Measurements from ENCODE around the gene SNAI1.
A peak's percentile ranks its signal among the peaks of the same experiment; 100 is the strongest.
"Not testable (repeated sequence)": the region's sequence is repeated elsewhere in the genome, so short reads cannot be mapped to it uniquely, and the experiment has no call there.

SNAI1 gene

GRCh38 chr20:49982346-49983122 lies at the start of gene SNAI1:
Gene SNAI1 (plus strand): TSS chr20:49982980. CDS start chr20:49983060, 80 bp downstream.
- peak; percentile 66 to 82 for DNase-seq

GRCh38 chr20:49935746-49936152 lies 47.0 kb upstream of the SNAI1 start:
- no peak for DNase-seq

- DNase-seq, result peak; percentile 85 to 87
Observed at GRCh38 chr20:49936153-49937026, 46.4 kb upstream of the SNAI1 start, which contains the start of gene RNF114. Gene RNF114 (plus strand): TSS chr20:49936397. CDS start chr20:49936413, 16 bp downstream.

- no peak for DNase-seq
Observed at GRCh38 chr20:49937027-49937929, 45.5 kb upstream of the SNAI1 start.

GRCh38 chr20:49938173-49939163 lies 44.3 kb upstream of the SNAI1 start:
- no peak for DNase-seq

- DNase-seq, result no peak
Observed at GRCh38 chr20:49941456-49941855, 41.3 kb upstream of the SNAI1 start.

GRCh38 chr20:49942303-49942702 lies 40.5 kb upstream of the SNAI1 start:
- no peak for DNase-seq

GRCh38 chr20:49942942-49943341 lies 39.8 kb upstream of the SNAI1 start:
- DNase-seq, result no peak

- no peak for DNase-seq
Observed at GRCh38 chr20:49945306-49945700, 37.5 kb upstream of the SNAI1 start.

GRCh38 chr20:49945701-49946477 lies 36.9 kb upstream of the SNAI1 start:
- DNase-seq, result no peak

GRCh38 chr20:49948178-49948577 lies 34.6 kb upstream of the SNAI1 start:
- no peak for DNase-seq

GRCh38 chr20:49948809-49949507 lies 33.8 kb upstream of the SNAI1 start:
- DNase-seq, result no peak

GRCh38 chr20:49951151-49951550 lies 31.6 kb upstream of the SNAI1 start:
- DNase-seq, result no peak

GRCh38 chr20:49955167-49955566 lies 27.6 kb upstream of the SNAI1 start:
- no peak for DNase-seq

GRCh38 chr20:49955830-49956396 lies 26.9 kb upstream of the SNAI1 start:
- DNase-seq, result not testable (repeated sequence)

GRCh38 chr20:49956689-49957088 lies 26.1 kb upstream of the SNAI1 start:
- no peak for DNase-seq

GRCh38 chr20:49957089-49957938 lies 25.5 kb upstream of the SNAI1 start:
- peak in 1 of 2 experiments; percentile 8 for DNase-seq

GRCh38 chr20:49961413-49961812 lies 21.4 kb upstream of the SNAI1 start:
- no peak for DNase-seq
